Measurements from ENCODE around the gene APOL2. TPM values are rescaled to one million over a fixed set of nuclear protein-coding genes. Genes with fewer than 3 reads are reported as not detected.

Gene APOL2
- total RNA-seq, 1 experiment from 2014 or later, result 9.9 TPM

GRCh38 chr22:36180928-36181327, 58.4 kb downstream of the APOL2 start:
- no peaks in the 10 kb centered on the region for H3K36me3 ChIP-seq (ENCODE audit: control insufficient read depth in 1 of 2, insufficient read depth in 2 of 2, low read length in 2 of 2)
- H2AFZ ChIP-seq (ENCODE audit: low read depth, low read length, poor library complexity, severe bottlenecking), result no peak overlapping the region
- DNase-seq (ENCODE audit: low read depth, low spot score) (no peak), ATAC-seq (no peak)
- intact Hi-C loops (cut with micrococcal nuclease), result loop anchor here (1.0 kb wide), 1 partner anchor 36 kb away; no protein-coding TSS in a partner anchor
- H4K20me1 ChIP-seq (ENCODE audit: insufficient read depth), result no peaks in the 10 kb centered on the region
- H3K9me3 ChIP-seq (ENCODE audit: control insufficient read depth in 1 of 2, insufficient read depth in 1 of 2, low read depth in 1 of 2, low read length in 2 of 2), result no peaks in the 10 kb centered on the region
- TF ChIP-seq SP1 (IDR thresholded peaks at IDR 0.05; ENCODE audit: low read depth) (no peak), MAX (IDR thresholded peaks at IDR 0.05) (no peak)
- no peak overlapping the region for H3K4me2 ChIP-seq (ENCODE audit: low read length)
- no peaks in the 10 kb centered on the region for H3K79me2 ChIP-seq (ENCODE audit: insufficient read depth, low read length)
- no peaks in the 10 kb centered on the region for H3K4me1 ChIP-seq (ENCODE audit: control insufficient read depth in 1 of 2, insufficient read depth in 2 of 2, low read length in 2 of 2)
- no TSS peak for BruUV-seq (replicated peaks)
- ChIA-PET CTCF (interaction anchor here (0.9 to 3.3 kb wide), 3 partner anchors 23 to 36 kb away, joined by 3 to 13 read pairs (median 3); no protein-coding TSS in a partner anchor), POLR2A (no interaction called here), RAD21 (ENCODE audit: low non-redundant PET in 1 of 2, low total read pairs in 2 of 2, uncharacterized antibody in 2 of 2, unreplicated experiment in 2 of 2) (no interaction called here)
- no peak overlapping the region for H3K9ac ChIP-seq (ENCODE audit: low read length)
- H3K27ac ChIP-seq (ENCODE audit: low read depth, low read length), result no peak overlapping the region
- no peaks in the 10 kb centered on the region for H3K9me2 ChIP-seq (ENCODE audit: insufficient read depth)
- no peak overlapping the region for H3K4me3 ChIP-seq (replicated peaks in 1 of 2; ENCODE audit: low read depth in 1 of 2, low read length in 2 of 2)
- peaks cover 3% of the 10 kb centered on the region; the same call in 1 of the 2 replicates for H3K27me3 ChIP-seq (ENCODE audit: insufficient read depth, low read length)

- RAD21 ChIA-PET (ENCODE audit: low non-redundant PET in 1 of 2, low total read pairs in 2 of 2, uncharacterized antibody in 2 of 2, unreplicated experiment in 2 of 2), result interaction anchor here in 1 of 2 experiments (1.0 kb wide), 1 partner anchor 35 kb away, joined by 5 read pairs; no protein-coding TSS in a partner anchor
- TF ChIP-seq CBX3 (IDR thresholded peaks at IDR 0.05; ENCODE audit: low read depth), result no peak
- TF ChIP-seq REST (IDR thresholded peaks at IDR 0.05; ENCODE audit: low read depth), result no peak
- TF ChIP-seq TCF7L2 (IDR thresholded peaks at IDR 0.05; ENCODE audit: borderline replicate concordance, extremely low read depth, insufficient read depth, insufficient read length), result no peak
- TF ChIP-seq YY1 (IDR thresholded peaks at IDR 0.05; ENCODE audit: extremely low read depth, insufficient replicate concordance, low read depth, low read length), result peak; percentile 6
- TF ChIP-seq ZFX (IDR thresholded peaks at IDR 0.05), result no peak
- TF ChIP-seq SIN3A (IDR thresholded peaks at IDR 0.05; ENCODE audit: low read depth), result no peak
- peak; percentile 66 to 89 (median 87); a peak in 5 of 6 replicates for TF ChIP-seq CTCF (IDR thresholded peaks at IDR 0.05 in 2 of 3, conservative IDR thresholded peaks at IDR 0.05 in 1 of 3; ENCODE audit: borderline replicate concordance in 1 of 3, insufficient read depth in 1 of 3, low read depth in 2 of 3, low read length in 2 of 3)
- no peak for TF ChIP-seq ATF3 (IDR thresholded peaks at IDR 0.05)
- TF ChIP-seq RAD21 (IDR thresholded peaks at IDR 0.05; ENCODE audit: low read depth), result peak; percentile 54
- TF ChIP-seq POLR2AphosphoS5 (IDR thresholded peaks at IDR 0.05; ENCODE audit: low read depth, low read length), result no peak
Measured at GRCh38 chr22:36180038-36180880, 59.1 kb downstream of the APOL2 start.

More at GRCh38 chr22:36180038-36180880, 59.1 kb downstream of the APOL2 start:
- POLR2A ChIA-PET, result no interaction called here
- no peaks in the 10 kb centered on the region for H4K20me1 ChIP-seq (ENCODE audit: insufficient read depth)
- peak; percentile 42 for DNase-seq (ENCODE audit: low read depth, low spot score)
- CTCF ChIA-PET, result interaction anchor here (0.9 to 3.3 kb wide), 5 partner anchors 15 to 56 kb away, joined by 3 to 13 read pairs (median 5); no protein-coding TSS in a partner anchor
- H3K9me3 ChIP-seq (ENCODE audit: control insufficient read depth in 1 of 2, insufficient read depth in 1 of 2, low read depth in 1 of 2, low read length in 2 of 2), result no peaks in the 10 kb centered on the region
- peak overlapping the region; percentile 83 for H2AFZ ChIP-seq (ENCODE audit: low read depth, low read length, poor library complexity, severe bottlenecking)
- no peaks in the 10 kb centered on the region for H3K36me3 ChIP-seq (ENCODE audit: control insufficient read depth in 1 of 2, insufficient read depth in 2 of 2, low read length in 2 of 2)
- no TSS peak for BruUV-seq (replicated peaks)
- no peak overlapping the region for H3K27ac ChIP-seq (ENCODE audit: low read depth, low read length)
- intact Hi-C loops (cut with micrococcal nuclease), result loop anchor here (1.0 kb wide), 1 partner anchor 35 kb away; no protein-coding TSS in a partner anchor
- H3K4me2 ChIP-seq (ENCODE audit: low read length), result no peak overlapping the region
- H3K27me3 ChIP-seq (ENCODE audit: insufficient read depth, low read length), result peaks cover 3% of the 10 kb centered on the region; the same call in 1 of the 2 replicates
- no peaks in the 10 kb centered on the region for H3K9me2 ChIP-seq (ENCODE audit: insufficient read depth)
- no peaks in the 10 kb centered on the region for H3K79me2 ChIP-seq (ENCODE audit: insufficient read depth, low read length)
- peak; percentile 98 for ATAC-seq
- no peak overlapping the region for H3K9ac ChIP-seq (ENCODE audit: low read length)
- no peaks in the 10 kb centered on the region for H3K4me1 ChIP-seq (ENCODE audit: control insufficient read depth in 1 of 2, insufficient read depth in 2 of 2, low read length in 2 of 2)
- H3K4me3 ChIP-seq (replicated peaks in 1 of 2; ENCODE audit: low read depth in 1 of 2, low read length in 2 of 2), result no peak overlapping the region

Measured in HCT116 (cell line).